SW 1271 (cell line): Measurements from ENCODE around the gene SND1.

ENCODE experiments used
- DNase-seq, 2 experiments: peaks; one replicate each; lab custom pipeline; 2025; lab: John Stamatoyannopoulos, UW

Gene SND1

DNA sequence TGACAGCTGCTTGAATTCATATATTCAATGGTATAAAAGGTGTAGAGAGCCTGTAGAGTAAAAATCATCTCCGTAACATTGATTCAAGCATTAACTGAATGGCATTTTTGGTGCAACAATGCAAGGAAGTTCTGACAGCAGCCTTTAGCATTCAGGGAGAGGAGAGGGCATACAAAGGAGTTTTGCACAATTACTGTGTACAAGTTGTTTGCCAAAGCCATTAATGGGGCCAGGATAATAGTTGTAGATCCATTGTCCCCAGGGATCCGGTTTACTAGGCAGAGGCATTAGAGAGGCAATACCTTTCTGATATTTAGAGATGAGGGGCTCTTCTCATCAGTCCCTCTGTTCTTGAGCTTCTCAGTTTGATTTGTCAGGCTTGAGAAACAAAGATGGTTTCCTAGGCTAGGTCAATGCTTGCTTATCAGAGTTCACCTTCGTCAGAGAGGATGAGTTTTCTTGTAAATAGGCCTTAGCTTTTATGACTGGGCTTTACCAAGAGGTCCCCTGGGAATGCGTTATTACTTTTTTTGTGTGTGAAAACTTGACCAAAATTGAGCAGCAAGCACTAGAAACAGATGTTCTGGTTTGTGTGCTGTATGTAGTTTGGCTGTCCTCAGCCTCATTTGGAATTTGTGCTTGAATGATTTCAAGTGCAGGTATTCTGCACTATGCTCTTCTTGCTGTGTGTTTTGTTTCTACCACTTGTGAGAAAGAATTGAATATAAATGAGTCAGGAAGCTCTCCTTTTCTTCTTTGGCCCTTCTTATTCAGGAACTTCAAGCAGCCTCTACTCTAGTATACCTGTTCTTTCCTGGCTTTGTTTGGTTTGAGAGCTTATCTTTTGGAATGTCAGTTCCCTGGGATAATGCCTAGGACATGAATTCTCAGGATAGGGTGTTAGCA lies 32.0 kb downstream of the SND1 start:
- DNase-seq = no peak

DNA sequence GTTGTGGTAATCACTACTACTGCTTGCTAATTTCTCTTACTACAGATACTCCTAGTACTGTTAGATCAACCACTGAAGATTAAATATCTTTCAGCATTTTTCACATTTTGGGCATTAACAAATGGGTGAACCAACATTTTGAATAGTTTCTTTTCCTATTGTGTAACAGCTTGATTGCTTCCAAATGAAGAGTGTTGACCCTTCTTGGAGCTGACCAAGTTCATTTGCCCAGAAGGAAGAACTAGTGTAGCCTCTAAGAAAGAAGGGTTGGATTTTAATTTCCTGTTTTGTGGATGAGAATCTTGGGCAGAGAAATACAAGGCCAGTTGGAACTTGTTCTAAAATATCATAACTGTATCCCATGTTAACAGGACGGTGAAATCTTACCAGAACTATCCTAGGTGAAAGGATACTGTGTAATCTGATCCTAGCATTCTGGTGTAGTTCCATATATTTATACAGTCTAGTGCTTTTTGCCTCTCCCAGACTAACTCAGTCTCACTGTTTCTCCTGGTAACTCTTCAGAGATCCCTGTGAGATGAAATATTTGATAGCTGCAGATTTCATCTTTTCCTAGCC lies 37.3 kb downstream of the SND1 start:
- no peak for DNase-seq

GRCh38 chr7:127690337-127690736 lies 38.3 kb downstream of the SND1 start:
- DNase-seq = no peak

- no peak for DNase-seq
Observed at GRCh38 chr7:127690806-127691205, 38.8 kb downstream of the SND1 start.

GRCh38 chr7:127692200-127692599 lies 40.2 kb downstream of the SND1 start:
- no peak for DNase-seq

- DNase-seq = no peak
Observed at GRCh38 chr7:127699853-127700252, 47.9 kb downstream of the SND1 start.

- no peak for DNase-seq
Observed at GRCh38 chr7:127702052-127702652, 50.2 kb downstream of the SND1 start.

DNA sequence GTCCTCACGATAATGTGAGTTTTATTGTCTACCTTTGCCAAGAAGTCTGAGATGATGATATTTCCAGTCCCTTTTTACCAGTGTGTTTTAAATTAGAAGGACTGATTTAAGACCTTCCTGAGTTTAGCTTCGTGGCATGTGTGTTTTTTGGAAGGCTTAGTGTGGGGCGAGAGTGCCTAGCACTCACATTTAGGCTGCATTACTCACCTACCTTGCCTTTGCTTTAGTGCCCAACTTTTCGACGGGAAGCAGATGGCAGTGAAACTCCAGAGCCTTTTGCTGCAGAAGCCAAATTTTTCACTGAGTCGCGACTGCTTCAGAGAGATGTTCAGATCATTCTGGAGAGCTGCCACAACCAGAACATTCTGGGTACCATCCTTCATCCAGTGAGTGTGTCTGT lies 50.9 kb downstream of the SND1 start:
- no peak for DNase-seq

- DNase-seq = no peak
Observed at GRCh38 chr7:127704211-127704610, 52.2 kb downstream of the SND1 start.

DNA sequence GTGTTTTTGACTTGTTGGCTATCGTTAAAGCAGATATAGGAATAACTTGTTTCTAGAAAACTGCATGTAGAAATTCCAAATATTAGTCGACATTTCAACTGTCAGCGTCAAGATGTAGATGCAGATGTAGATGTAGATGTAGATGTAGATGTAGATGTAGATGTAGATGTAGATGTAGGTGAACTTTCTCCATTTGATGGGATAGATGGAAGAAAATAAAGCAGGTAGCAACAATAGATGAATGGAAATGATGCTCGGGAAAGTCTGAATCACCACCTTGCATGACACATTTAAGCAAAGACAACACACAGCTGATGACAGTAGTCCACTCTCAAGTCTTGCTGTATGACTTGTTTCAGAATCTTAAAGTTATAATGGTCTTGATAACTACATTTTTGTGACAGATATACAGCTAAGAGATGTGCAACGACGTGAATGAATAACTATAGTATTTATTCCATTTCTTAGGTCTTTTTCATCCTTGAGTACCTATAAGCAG lies 53.5 kb downstream of the SND1 start:
- no peak for DNase-seq

- no peak for DNase-seq
Observed at GRCh38 chr7:127706766-127707165, 54.8 kb downstream of the SND1 start.

DNA sequence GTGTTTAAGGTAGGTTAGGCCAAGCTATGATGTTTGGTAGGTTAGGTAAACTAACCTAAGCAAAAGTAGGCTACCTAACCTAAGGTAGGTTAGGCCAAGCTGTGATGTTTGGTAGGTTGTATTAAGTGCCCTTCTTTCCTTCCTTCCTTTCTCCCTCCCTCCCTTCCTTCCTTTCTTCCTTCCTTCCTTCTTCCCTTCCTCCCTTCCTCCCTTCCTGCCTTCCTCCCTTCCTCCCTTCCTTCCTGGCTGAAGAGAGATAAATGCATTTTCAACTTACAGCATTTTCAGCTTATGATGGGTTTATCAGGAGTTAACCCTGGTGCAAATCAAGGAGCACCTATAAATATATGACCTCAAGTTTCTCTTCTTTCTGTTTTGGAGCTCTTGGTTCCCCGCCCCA lies 56.2 kb downstream of the SND1 start:
- DNase-seq = no peak

- peak; percentile 11 to 70 for DNase-seq
Observed at GRCh38 chr7:127708788-127709187, 56.8 kb downstream of the SND1 start.

DNA sequence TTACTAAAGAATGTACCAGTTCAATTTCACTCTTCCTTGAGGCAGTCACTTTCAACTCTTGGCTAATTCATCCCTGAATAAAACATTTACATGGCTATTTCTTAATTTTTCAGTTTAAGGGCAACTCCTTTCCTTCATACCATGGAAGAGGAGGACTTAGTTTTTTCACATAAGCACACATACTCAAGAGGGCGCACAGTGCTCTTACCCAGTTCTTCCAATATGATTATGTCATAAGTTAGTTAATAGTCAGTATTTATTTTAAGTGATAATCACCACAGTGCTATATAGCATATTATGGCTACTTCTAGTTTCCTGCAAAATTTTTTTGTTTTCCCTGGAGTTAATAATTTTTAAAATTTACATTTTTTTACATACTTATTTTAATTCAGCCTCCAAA lies 58.6 kb downstream of the SND1 start:
- no peak for DNase-seq

GRCh38 chr7:127711872-127712271 lies 59.9 kb downstream of the SND1 start:
- no peak for DNase-seq

DNA sequence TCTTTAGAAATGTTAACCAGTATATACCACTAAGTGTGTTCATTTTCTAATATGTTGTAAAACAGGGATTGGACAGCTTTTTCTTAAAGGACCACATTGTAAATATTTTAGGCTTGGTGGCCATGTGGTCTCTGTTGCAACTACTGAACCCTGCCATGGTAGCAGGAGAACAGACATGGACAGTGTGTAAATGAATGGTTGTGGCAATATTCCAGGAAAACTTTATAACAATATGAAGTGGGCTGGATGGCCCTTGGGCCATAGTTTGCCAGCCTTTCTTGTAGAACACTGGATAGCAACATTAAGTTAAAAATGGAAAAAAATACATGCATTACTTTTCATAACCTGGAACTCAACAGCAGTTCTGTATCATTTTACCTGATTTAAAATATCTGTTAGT lies 61.0 kb downstream of the SND1 start:
- DNase-seq = no peak

GRCh38 chr7:127713758-127714157 lies 61.8 kb downstream of the SND1 start:
- DNase-seq = no peak

GRCh38 chr7:127715272-127715671 lies 63.3 kb downstream of the SND1 start:
- DNase-seq = no peak

GRCh38 chr7:127715901-127716300 lies 63.9 kb downstream of the SND1 start:
- DNase-seq = no peak

DNA sequence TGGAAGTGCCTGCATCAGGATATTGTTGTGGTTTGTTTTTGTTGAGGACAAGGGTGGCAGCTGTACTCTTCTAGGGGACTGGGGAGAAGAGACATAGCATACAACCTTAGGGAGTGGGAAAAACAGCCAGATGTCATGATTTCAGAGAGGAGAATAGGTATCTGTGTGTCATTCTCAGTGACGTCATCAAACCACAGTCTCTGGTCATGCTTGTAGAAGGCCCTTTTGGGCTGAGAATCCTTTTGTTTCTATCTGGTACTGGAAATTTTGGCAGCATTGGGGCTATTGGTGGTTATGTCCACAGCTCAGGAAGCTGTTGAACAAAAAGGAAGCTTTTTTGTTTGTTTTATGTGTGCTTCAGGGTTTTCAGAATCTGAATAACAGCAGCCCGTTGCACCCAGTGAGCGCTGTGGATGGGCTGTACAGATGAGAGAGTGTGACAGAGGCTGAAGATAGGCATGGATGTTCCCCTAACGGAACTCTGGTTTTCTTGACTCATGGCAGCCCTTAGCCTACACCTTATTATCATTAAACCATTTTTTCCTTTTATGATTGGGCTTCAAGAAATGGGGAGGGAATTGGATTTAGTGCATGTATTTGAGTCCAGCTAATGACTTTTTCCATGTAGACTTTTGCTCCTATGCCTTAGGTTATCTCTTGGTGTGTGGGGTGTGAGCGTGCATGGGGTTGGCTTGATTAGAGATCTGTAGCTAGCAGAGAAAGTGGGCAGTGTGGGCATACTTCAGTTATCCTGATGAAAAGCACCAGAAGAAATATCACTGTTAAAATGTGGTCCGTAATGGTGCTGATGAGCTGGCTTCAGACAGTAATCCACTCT lies 65.7 kb downstream of the SND1 start:
- no peak for DNase-seq

GRCh38 chr7:127718340-127718679 lies 66.3 kb downstream of the SND1 start:
- DNase-seq = no peak

DNA sequence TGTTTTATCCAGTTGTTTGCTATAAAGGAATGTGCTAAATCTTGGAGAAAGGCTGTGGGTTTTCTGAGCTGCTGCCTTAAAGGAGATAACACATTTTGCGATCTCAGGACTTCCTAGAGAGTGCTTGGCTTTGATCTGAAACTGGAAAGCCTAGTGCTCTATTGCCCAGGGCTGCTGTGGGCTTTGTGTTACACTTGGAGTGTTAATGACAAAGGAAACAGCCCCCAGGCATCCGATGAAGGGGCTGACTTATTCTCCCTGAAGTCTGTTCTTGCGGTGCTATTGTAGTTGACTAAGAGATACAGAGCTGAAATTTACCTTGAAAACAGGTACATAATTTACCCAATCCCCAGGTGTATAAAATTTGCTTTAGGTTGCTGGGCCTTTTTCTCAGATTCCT lies 74.5 kb downstream of the SND1 start:
- no peak for DNase-seq
